ENCODE data around the gene SLC38A2. TPM values are rescaled to one million over a fixed set of nuclear protein-coding genes. Genes with fewer than 3 reads are reported as not detected.
A peak's percentile ranks its signal among the peaks of the same experiment; 100 is the strongest.

Gene SLC38A2
- total RNA-seq, 1 donor from 2014 or later = 161 TPM

GRCh38 chr12:46361667-46362034 is 10.9 kb downstream of the SLC38A2 start:
- H3K4me3 Mint-ChIP-seq = no peak overlapping the region
- intact Hi-C loops (cut with micrococcal nuclease) = loop anchor here (1.0 to 5.0 kb wide), 2 partner anchors 8 to 234 kb away; no protein-coding TSS in a partner anchor
- H3K36me3 Mint-ChIP-seq (ENCODE audit: low read depth) = peaks cover 69% of the 10 kb centered on the region

DNA sequence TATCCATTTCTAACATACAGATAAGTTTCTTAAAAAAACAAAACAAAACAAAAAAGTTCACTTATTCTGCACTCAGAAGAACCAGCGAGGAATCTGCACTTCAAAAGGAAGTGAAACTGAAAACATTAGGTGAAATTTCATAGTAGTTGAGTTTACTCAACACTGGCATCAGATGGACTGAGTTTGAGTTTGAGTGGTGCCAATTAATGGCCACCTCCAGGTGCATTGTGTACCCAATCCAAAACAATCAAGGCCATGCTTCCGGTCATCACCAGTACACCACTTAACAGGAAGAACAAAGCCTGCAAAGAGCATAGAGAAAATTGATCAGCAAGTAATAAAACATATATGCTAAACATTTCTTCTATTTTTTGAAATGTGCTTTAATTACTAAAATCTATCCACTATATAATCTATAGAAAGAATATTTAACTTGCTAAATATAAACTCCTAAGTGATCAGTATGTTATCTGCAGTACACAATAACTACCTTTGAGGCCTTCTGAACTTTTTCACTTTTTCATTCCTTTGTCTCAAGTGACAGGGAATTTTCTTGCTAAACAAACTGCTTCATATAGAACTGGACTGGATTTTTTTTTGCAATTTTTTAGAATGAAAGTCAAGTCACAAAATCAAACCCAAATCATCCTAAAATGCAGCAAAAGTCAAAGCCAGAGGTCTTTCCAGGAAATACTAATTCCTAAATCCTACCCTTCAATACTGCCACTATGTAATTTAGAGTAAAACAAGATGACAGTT is 11.5 kb downstream of the SLC38A2 start:
- intact Hi-C loops (cut with micrococcal nuclease) = loop anchor here (1.0 to 5.0 kb wide), 2 partner anchors 8 to 234 kb away; no protein-coding TSS in a partner anchor
- Mint-ChIP-seq H3K4me1 (ENCODE audit: low read depth) (peaks cover 44% of the 10 kb centered on the region), H3K9me3 (no peaks in the 10 kb centered on the region), H3K4me3 (no peak overlapping the region), H3K27ac (peak overlapping the region; percentile 83), H3K27me3 (ENCODE audit: insufficient read depth) (no peaks in the 10 kb centered on the region), H3K36me3 (ENCODE audit: low read depth) (peaks cover 68% of the 10 kb centered on the region)
- no peak for DNase-seq (ENCODE audit: low spot score)

More at GRCh38 chr12:46361667-46362034, 10.9 kb downstream of the SLC38A2 start:
- peaks cover 46% of the 10 kb centered on the region for H3K4me1 Mint-ChIP-seq (ENCODE audit: low read depth)
- H3K9me3 Mint-ChIP-seq = no peaks in the 10 kb centered on the region
- peak overlapping the region; percentile 57 for H3K27ac Mint-ChIP-seq
- no peaks in the 10 kb centered on the region for H3K27me3 Mint-ChIP-seq (ENCODE audit: insufficient read depth)
- no peak for DNase-seq (ENCODE audit: low spot score)

- no peaks in the 10 kb centered on the region for H3K27me3 Mint-ChIP-seq (ENCODE audit: insufficient read depth)
- H3K36me3 Mint-ChIP-seq (ENCODE audit: low read depth) = peaks cover 64% of the 10 kb centered on the region
- H3K4me1 Mint-ChIP-seq (ENCODE audit: low read depth) = peaks cover 37% of the 10 kb centered on the region
- H3K9me3 Mint-ChIP-seq = no peaks in the 10 kb centered on the region
- intact Hi-C loops (cut with micrococcal nuclease) = loop anchor here (5.0 kb wide), 1 partner anchor 233 kb away; no protein-coding TSS in a partner anchor
- no peak for DNase-seq (ENCODE audit: low spot score)
- no peak overlapping the region for H3K4me3 Mint-ChIP-seq
- H3K27ac Mint-ChIP-seq = peak overlapping the region; percentile 83
These were observed 12.2 kb downstream of the SLC38A2 start for GRCh38 chr12:46360370-46360769.

DNA sequence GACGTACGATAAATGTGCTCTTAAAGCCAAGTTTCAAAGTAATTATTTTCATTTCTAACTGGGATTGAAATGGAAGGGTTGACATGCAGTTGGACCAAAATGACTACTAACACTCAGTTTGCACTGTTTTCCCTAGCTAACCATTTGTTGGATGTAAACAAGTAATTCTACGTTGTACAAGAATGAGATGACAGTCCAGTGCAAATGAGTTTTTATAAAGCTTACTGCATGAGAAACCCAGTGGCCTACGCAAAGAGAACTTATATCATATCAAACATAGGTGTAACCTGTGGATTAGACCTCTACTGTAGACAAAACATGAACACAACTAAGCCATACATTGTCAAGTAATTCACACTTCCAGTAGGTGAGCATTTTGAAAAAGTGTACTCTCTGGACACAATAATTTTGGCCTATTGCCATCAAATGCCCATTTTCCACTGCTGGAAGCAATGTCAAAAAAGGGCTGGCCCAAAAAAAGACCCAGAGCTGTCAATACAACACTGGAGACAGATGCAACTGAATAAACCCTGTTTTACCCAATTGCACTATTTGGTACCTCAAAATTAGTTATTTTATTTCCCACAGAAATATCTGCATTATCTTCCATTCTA is 12.8 kb downstream of the SLC38A2 start:
- Mint-ChIP-seq H3K9me3 (no peaks in the 10 kb centered on the region), H3K4me3 (no peak overlapping the region), H3K4me1 (ENCODE audit: low read depth) (peaks cover 31% of the 10 kb centered on the region), H3K27ac (no peak overlapping the region), H3K36me3 (ENCODE audit: low read depth) (peaks cover 58% of the 10 kb centered on the region), H3K27me3 (ENCODE audit: insufficient read depth) (no peaks in the 10 kb centered on the region)
- intact Hi-C loops (cut with micrococcal nuclease) = loop anchor here (5.0 kb wide), 1 partner anchor 232 kb away; no protein-coding TSS in a partner anchor
- no peak for DNase-seq (ENCODE audit: low spot score)

DNA sequence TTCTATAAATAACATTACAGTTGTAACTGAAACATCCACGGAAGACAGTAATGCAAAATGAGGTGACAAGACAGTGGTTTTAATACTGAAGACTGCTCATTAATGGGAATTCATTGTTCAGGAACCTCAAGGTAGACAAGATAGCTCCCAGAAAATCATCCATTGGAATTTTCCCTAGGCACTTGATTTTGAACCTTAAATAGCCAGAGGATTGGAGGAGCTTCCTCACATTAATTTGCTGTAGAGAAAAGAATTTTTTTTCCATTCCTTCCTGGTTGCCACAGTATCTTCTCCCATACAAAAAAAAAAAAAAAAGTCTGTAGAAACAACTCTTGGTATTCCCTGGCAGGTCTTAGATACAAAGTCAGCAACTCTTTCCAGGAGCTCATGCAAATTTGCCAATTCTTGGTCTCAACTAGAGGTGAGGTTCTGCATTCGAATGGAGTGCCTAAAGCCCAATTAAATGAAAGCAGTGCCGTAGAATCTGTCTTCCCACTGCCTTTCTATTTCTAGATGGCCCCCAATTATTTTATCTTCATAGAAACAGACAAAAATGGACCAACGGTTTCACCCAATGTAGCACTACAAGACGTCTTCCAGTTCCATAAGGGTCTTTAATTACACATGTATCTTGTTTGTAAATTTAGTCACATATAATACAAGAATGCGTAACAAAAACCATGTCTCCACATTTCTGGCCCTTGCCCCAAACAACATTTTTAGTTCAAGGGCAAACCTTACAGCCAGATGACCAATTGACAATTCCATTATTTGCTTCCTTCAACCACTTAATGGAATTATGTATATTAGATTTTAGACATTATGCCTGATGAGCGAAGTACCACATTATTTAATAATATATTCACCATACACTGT is 13.5 kb downstream of the SLC38A2 start:
- H3K36me3 Mint-ChIP-seq (ENCODE audit: low read depth) = peaks cover 54% of the 10 kb centered on the region
- intact Hi-C loops (cut with micrococcal nuclease) = no loop called here
- peaks cover 34% of the 10 kb centered on the region for H3K4me1 Mint-ChIP-seq (ENCODE audit: low read depth)

GRCh38 chr12:46358325-46358700 is 14.3 kb downstream of the SLC38A2 start:
- intact Hi-C loops (cut with micrococcal nuclease) = no loop called here
- DNase-seq (ENCODE audit: low spot score) = no peak
- Mint-ChIP-seq H3K4me3 (no peak overlapping the region), H3K4me1 (ENCODE audit: low read depth) (peaks cover 40% of the 10 kb centered on the region), H3K27me3 (ENCODE audit: insufficient read depth) (no peaks in the 10 kb centered on the region), H3K9me3 (no peaks in the 10 kb centered on the region), H3K27ac (no peak overlapping the region), H3K36me3 (ENCODE audit: low read depth) (peaks cover 47% of the 10 kb centered on the region)

More for the DNA sequence above, 13.5 kb downstream of the SLC38A2 start:
- H3K27ac Mint-ChIP-seq = no peak overlapping the region
- no peak for DNase-seq (ENCODE audit: low spot score)
- H3K4me3 Mint-ChIP-seq = no peak overlapping the region
- H3K27me3 Mint-ChIP-seq (ENCODE audit: insufficient read depth) = no peaks in the 10 kb centered on the region
- H3K9me3 Mint-ChIP-seq = no peaks in the 10 kb centered on the region

DNA sequence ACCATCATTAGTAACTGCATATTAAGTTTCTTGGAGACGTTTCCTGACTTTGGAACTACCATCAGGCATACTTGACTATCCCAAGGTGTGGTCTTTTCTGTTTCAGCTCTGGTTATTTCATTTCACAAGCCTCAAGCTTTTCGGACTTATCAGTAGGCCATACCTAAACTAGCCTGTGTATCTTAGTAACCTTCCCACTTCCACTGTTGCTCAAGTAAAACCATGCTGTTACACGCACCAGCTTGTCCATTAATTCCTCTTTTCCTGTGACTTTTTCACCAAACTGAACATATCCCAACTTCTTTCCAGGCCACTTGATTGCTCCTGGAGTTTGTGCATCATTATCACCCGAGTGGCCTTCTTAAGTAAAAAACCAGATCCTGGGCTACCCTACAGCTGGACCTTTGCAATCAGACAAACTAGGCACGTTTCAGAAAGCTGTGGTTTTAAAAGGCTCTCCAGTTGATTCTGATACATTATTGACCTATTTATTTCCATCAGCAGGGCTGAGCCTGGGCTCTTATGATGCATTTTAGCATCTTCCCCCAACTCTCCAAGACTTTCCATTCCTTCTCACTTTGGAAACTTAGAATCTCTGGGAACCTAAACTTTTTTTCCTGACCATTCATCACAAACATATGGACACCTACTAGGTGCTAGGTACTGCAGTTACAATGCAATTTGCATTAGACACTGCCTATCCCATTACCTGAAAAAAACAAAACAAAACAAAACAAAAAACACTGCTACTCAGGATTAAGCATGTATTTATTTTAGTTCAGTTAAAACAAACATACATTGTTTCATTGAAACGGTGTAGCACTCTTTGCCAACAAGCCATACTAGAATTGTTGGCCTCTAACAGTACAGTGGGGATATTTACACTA is 14.9 kb downstream of the SLC38A2 start:
- Mint-ChIP-seq H3K4me3 (no peak overlapping the region), H3K27me3 (ENCODE audit: insufficient read depth) (no peaks in the 10 kb centered on the region), H3K36me3 (ENCODE audit: low read depth) (peaks cover 41% of the 10 kb centered on the region), H3K27ac (no peak overlapping the region), H3K9me3 (no peaks in the 10 kb centered on the region), H3K4me1 (ENCODE audit: low read depth) (peaks cover 38% of the 10 kb centered on the region)
- intact Hi-C loops (cut with micrococcal nuclease) = no loop called here
- no peak for DNase-seq (ENCODE audit: low spot score)

GRCh38 chr12:46356655-46357437 is 15.7 kb downstream of the SLC38A2 start:
- peaks cover 2% of the 10 kb centered on the region for H3K9me3 Mint-ChIP-seq
- DNase-seq (ENCODE audit: low spot score) = no peak
- H3K27me3 Mint-ChIP-seq (ENCODE audit: insufficient read depth) = no peaks in the 10 kb centered on the region
- H3K36me3 Mint-ChIP-seq (ENCODE audit: low read depth) = peaks cover 34% of the 10 kb centered on the region
- intact Hi-C loops (cut with micrococcal nuclease) = no loop called here
- H3K27ac Mint-ChIP-seq = no peak overlapping the region
- peaks cover 31% of the 10 kb centered on the region for H3K4me1 Mint-ChIP-seq (ENCODE audit: low read depth)
- H3K4me3 Mint-ChIP-seq = no peak overlapping the region

DNA sequence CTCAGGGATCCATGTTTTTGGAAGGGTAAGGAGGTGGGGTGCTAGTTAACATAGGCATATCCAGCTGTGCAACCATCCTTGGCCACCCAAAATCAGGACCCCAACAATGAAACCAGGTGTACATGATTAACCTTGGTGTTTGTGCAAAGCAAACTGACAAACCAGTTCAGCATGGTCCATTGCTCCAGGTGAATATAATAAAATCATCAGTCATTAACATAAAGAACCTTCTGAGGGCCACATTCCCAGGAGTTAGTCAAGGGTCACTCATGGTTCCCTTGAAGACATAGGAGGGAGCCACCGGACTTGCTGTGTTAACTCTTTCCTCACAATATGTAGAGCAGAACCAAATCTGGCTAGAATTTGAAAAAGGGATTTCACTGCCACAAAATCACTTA is 17.8 kb downstream of the SLC38A2 start:
- H3K27ac Mint-ChIP-seq = no peak overlapping the region
- H3K36me3 Mint-ChIP-seq (ENCODE audit: low read depth) = peaks cover 16% of the 10 kb centered on the region
- H3K27me3 Mint-ChIP-seq (ENCODE audit: insufficient read depth) = no peaks in the 10 kb centered on the region
- peaks cover 17% of the 10 kb centered on the region for H3K4me1 Mint-ChIP-seq (ENCODE audit: low read depth)
- peaks cover 6% of the 10 kb centered on the region for H3K9me3 Mint-ChIP-seq
- no peak overlapping the region for H3K4me3 Mint-ChIP-seq
- no peak for DNase-seq (ENCODE audit: low spot score)
- intact Hi-C loops (cut with micrococcal nuclease) = no loop called here

GRCh38 chr12:46354111-46354801 is 18.3 kb downstream of the SLC38A2 start:
- H3K36me3 Mint-ChIP-seq (ENCODE audit: low read depth) = peaks cover 12% of the 10 kb centered on the region
- intact Hi-C loops (cut with micrococcal nuclease) = no loop called here
- no peak for DNase-seq (ENCODE audit: low spot score)
- H3K4me3 Mint-ChIP-seq = no peak overlapping the region
- H3K27me3 Mint-ChIP-seq (ENCODE audit: insufficient read depth) = no peaks in the 10 kb centered on the region
- peaks cover 23% of the 10 kb centered on the region for H3K4me1 Mint-ChIP-seq (ENCODE audit: low read depth)
- H3K27ac Mint-ChIP-seq = no peak overlapping the region
- peaks cover 6% of the 10 kb centered on the region for H3K9me3 Mint-ChIP-seq

Measured in activated T-helper 1 cell treated with anti-CD3 and anti-CD28 coated beads, Interleukin-12 subunit alpha, Interleukin-12 subunit beta, Interleukin-2, Interleukin-4 antibody, amounts not matched to agents 30 ng/mL and 10 ng/mL and 1 ng/mL, durations not matched to agents 14 hours and 24 hours and 36 hours (primary cell).